HuH-7 (cell line): ENCODE measurements around the gene PPFIBP2.

ENCODE experiments used
- DNase-seq: peaks from one replicate; pipeline ENCODE4 v3.0.0; 2011; ENCODE audit warnings: low spot score

PPFIBP2 gene

GRCh38 chr11:7513234-7514098 lies at the start of gene PPFIBP2:
TSS of gene PPFIBP2 (plus strand) at chr11:7513999. CDS start at chr11:7549476, 35,477 bp downstream.
- DNase-seq: peak; percentile 87

GRCh38 chr11:7467652-7468051 lies 46.1 kb upstream of the PPFIBP2 start:
- DNase-seq: no peak

GRCh38 chr11:7469351-7469865 lies 44.4 kb upstream of the PPFIBP2 start:
- DNase-seq: no peak

- no peak for DNase-seq
Observed at GRCh38 chr11:7471071-7471470, 42.7 kb upstream of the PPFIBP2 start.

DNA sequence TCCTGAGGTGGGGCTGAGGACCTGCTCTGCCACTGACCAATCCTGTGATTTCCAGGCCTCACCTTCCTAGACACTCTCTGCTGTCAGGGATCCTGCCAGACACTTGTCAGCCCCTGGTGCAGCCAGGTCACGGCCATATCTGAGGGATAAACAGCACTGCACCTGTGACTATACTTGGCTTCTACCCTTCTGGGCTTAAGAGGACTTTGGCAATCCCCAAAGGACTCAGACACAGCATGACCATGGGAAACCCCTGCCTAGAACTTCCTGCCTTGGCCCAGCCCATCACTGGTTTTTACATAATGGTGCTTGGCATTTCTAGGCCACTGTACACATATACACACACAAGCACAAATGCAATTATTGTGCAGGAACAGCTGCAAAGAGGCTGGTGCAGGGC lies 40.1 kb upstream of the PPFIBP2 start:
- DNase-seq: no peak

GRCh38 chr11:7480113-7480512 lies 33.7 kb upstream of the PPFIBP2 start:
- no peak for DNase-seq

- no peak for DNase-seq
Observed at GRCh38 chr11:7484131-7484530, 29.7 kb upstream of the PPFIBP2 start.

DNA sequence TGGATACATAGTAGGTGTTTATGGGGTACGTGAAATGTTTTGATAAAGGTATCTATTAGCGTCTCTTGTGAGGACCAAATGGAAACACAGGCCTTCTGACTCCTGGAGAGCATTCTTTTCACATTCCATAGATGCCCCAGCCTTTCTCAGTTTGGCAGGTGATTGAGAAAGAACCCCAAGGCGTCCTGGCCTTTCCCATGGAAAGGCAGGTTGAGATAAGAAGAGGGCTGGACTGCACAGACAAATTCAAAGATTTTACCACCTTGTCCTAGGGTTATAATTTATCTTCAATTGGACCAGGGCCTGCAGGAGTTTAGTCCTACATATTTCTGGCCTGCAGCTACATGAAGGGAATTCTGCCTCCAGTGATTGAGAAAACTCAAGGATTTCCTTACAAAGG lies 29.2 kb upstream of the PPFIBP2 start:
- DNase-seq: no peak

DNA sequence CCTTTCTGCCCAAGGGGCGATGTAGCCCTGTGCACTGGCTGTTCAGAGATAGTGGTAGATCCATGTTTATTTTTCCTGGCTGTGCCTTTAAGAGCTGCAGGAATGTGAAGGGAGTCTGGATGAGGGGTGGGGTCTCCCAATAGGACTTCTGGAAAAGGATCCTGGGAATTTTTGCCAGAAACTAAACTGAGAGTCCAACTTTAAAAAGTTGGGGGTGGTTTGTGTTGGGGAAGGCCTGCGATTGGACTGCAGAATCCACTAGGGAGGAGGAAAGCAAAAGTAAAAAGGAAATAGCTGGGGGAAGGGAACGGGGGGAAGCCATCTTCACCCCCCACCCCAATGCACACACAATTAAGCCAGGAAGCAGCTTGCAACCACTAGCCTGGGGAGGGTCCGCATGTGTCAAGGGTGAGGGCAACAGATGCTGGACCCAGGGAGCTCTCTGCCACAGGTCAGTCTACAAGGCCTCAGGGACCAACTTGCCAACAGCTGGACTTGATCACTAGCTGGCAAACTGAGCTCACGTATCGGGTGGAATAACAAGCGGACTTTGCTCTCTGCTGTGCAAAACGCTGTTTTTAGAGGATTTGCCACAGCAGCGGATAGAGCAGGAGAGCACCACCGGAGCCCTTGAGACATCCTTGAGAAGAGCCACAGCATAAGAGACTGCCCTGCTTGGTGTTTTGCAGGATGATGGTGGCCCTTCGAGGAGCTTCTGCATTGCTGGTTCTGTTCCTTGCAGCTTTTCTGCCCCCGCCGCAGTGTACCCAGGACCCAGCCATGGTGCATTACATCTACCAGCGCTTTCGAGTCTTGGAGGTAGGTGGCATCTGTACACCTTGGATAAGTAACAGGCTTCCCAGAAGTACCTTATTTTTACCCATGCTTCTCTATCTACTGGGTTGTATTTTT lies 28.4 kb upstream of the PPFIBP2 start, which contains the start of gene OLFML1:
Gene OLFML1, plus strand, starts transcription at position 321 of the 912 bp plus-strand sequence. Its CDS starts 370 bp downstream, at position 691.
- DNase-seq: peak; percentile 23

GRCh38 chr11:7486098-7486780 lies 27.6 kb upstream of the PPFIBP2 start:
- no peak for DNase-seq

GRCh38 chr11:7486781-7487140 lies 27.0 kb upstream of the PPFIBP2 start:
- no peak for DNase-seq

DNA sequence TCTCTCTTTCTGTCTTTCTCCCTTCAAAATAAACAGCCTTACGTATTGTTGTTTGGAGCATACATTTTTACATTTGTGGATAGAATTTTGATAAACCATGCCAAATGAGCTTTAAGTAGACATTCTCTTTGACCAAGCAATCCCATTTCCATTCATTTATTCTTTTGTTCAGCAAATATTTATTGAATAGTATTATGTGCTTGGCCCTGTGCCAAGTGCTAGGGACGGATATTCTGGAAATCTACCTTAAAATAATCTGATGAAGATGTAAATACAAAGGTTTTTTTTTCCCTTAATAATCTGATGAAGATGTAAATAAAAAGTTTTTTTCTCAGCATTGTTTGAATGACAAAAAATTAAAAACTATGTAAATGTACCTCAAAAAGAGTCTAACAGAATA lies 26.4 kb upstream of the PPFIBP2 start:
- DNase-seq: no peak

DNA sequence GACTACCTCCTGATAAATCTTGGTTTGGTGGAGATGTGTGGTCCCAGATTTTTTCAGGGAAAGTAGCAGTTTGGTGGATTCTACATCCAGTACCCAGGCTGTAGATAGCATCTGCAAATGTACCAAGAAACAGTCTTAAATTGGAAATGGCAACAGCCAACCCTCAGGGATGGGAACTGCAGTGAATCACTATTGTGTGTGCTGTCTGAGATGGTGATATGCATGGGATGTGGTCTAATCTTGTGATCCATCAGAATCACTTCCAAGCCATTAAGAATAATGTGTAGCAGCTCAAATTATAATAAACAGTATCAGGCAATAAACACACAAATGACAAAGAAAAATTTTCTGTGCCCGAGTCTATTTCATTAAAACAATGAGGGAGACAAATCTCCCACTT lies 25.1 kb upstream of the PPFIBP2 start:
- no peak for DNase-seq

GRCh38 chr11:7489376-7489775 lies 24.4 kb upstream of the PPFIBP2 start:
- no peak for DNase-seq

- DNase-seq: no peak
Observed at GRCh38 chr11:7490054-7490453, 23.7 kb upstream of the PPFIBP2 start.

DNA sequence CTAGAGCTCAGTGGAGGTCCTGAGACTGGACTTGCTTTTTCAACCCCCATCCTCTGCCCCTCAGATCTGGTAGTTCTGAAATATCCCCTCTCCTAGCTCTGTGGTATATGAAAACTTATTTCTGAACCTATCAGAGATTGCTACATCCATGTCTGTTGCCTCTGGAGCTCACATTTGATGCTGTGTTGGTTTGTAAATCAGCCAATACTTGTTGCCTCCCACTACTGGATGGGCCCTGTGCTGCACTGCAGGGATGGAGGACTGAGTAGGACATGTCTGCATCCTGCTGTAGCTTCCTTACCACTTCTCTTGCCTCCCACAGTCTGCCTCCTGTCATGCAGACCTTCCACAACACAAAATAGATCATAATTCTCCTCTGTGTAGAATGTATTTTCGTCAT lies 23.3 kb upstream of the PPFIBP2 start:
- no peak for DNase-seq

DNA sequence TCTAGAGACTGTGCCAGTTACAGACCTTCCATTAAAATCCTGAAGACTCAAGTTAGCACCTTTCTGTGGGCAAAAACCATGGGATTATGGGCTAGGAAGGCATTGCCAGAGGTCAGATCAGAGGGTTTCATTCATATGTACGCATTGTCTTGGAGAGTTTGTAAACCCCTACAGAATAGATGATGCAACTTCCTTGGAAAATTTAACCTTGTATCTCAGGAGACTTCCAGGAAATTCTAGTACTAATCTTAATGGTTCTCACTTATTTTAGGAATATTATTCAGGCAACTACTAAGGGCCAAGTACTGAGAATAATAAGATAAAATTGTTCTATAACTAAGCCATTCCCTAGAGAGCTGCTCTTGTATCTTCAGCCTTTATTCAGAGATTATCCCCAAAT lies 21.5 kb upstream of the PPFIBP2 start:
- no peak for DNase-seq

DNA sequence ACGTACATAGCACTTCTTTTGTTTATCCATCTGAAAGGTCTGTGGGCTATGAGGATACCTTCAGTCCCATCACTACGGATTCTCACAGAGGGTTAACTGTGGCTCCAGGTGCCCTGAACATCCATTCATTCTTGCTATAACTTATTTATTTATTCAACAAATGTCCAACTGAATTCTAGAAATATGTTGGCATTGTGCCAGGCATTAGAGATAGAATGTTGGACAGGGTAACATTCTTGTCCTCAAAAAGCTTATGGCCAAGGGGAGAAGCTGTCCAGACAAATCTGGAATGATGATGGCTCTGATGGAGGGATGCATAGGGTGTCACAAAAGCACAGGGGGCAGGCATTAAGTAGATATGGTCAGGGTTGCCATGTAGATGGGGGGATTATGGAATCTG lies 20.1 kb upstream of the PPFIBP2 start:
- no peak for DNase-seq

DNA sequence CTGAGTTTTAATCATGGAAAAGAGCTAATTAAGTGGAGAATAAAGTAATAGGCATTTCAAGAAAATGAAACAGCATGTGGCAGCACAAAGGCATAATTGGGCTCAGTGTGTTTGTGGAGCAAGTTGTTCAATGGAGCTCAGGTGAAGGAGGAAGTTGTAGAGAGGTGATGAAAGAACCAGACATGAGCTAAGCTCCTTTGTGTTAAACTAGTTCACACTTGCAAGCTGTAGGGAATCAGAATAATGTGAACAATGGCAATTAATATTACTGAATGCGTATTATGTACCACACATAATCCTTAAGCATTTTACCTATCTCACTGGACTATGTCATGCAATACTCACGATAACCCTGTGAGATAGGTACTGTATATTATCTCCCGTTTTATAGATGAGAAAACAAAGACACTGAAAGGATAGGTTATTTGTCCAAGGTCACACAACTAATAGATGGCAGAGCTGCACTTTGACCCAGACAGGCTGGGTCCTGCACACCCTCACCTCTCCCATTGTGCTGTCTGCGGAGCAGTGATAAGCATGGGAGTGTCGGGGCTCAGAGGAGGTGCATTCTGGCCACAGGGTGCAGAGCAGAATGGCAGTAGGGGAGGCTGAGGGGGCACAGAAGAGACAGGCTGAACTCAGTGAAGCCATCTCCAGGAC lies 19.6 kb upstream of the PPFIBP2 start:
- peak; percentile 31 for DNase-seq

DNA sequence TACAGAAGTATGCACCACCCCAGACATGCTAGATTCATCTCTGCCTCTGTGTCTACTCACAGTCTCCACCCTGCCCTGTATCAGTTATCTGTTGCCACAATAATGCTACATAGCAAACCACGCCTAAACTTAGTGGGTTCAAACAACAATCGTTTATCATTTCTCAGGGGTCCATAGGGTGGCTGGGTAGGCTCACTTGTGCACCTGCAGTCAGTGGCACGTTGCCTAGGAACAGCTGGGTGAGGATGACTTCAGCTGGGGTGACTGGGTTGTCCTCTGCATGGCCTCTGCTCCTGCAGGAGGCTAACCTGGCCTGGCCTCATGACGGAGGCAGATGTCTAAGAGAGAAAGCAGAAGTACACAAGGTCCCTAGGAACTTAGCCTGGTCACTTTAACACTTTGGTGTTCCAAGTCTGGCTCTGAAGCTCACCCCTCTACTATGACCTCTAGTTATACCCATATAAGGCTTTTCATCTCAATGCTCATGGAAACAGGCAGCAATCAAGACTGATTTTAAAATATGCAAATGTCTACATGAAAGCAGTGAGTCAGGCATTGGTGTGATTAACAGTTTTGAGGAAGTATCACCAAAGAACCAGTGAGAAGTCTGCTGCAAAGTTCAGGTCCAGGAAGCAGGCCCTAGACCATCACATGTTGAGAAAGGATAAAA lies 17.8 kb upstream of the PPFIBP2 start:
- no peak for DNase-seq

DNA sequence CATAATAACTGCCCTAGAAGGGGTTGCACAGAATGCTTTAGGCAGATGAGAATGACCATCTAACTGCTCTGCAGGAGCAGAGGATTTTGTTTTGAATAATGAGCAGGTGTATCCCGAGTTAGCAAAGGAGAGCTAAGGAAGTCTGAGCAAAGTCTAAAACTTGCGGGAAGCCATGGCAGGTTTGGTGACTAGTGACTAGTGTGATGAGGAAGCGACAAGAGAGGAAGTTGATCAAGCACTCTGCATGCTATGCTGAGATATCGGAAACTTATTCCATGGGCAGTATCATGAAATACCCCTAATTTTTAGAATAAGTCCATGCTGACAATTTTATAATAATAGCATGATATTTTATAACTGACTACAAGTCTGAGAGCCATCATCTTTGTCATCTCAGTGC lies 15.6 kb upstream of the PPFIBP2 start:
- no peak for DNase-seq
